Endothelial cell of umbilical vein (primary cell): ENCODE data around the gene MED26. TPM values are rescaled to one million over a fixed set of nuclear protein-coding genes. Genes with fewer than 3 reads are reported as not detected.
A peak's percentile ranks its signal among the peaks of the same experiment; 100 is the strongest.

ENCODE experiments used
- BruUV-seq: library from RNA; stranded (reverse); fragments of 400-500 nt; replicated peaks from 2 replicates; lab custom pipeline; 2021; lab: Mats Ljungman, UMichigan
- CTCF ChIA-PET: fragments of 300-600, 350-600 bp; sonication (Branson Sonifier 250); formaldehyde crosslinking; loops from one replicate; lab custom pipeline; 2021; ENCODE audit warnings: antibody characterized with exemption, inconsistent platforms; lab: Charles Lee
- POLR2A ChIA-PET: fragments of 300-600, 350-600 bp; sonication (Branson Sonifier 250); formaldehyde crosslinking; loops from one replicate; lab custom pipeline; 2021; ENCODE audit warnings: antibody characterized with exemption, inconsistent platforms; lab: Charles Lee
- DNase-seq: peaks from one replicate; pipeline ENCODE4 v3.0.0-alpha.2; 2011; ENCODE audit warnings: low read depth, low spot score
- FAIRE-seq: peaks from 2 replicates; lab custom pipeline; 2011; peaks lifted over from hg19 to GRCh38; lab: Jason Lieb, UNC
- H2AFZ ChIP-seq: 2 replicates; pipeline ENCODE4 v1.6.0; 2012; ENCODE audit warnings: low read depth, low read length, control low read depth, inconsistent platforms
- H3K27ac ChIP-seq: 2 replicates; pipeline ENCODE4 v1.5.1; 2011; ENCODE audit warnings: low read depth, mild to moderate bottlenecking, control low read depth, low read length, moderate library complexity; ENCODE audit not compliant: insufficient read depth
- H3K27me3 ChIP-seq, 2 experiments: 2 replicates each; pipeline versions ENCODE4 v1.6.0 to v1.6.1; 2011; ENCODE audit warnings: low read length in 2 of 2, mixed read lengths in 1 of 2; ENCODE audit not compliant: control insufficient read depth in 2 of 2, insufficient read depth in 2 of 2
- H3K36me3 ChIP-seq, 2 experiments: 2 replicates in 1 of 2; 3 replicates in 1 of 2; pipeline ENCODE4 v1.5.1; 2011; ENCODE audit warnings: low read length in 2 of 2, mild to moderate bottlenecking in 1 of 2, moderate library complexity in 1 of 2; ENCODE audit not compliant: control insufficient read depth in 2 of 2, insufficient read depth in 2 of 2; ENCODE audit errors: extremely low read depth in 1 of 2
- H3K4me1 ChIP-seq: 3 replicates; pipeline ENCODE4 v1.5.1; 2011; ENCODE audit warnings: mild to moderate bottlenecking, low read length; ENCODE audit not compliant: control insufficient read depth, insufficient read depth; ENCODE audit errors: extremely low read depth
- H3K4me2 ChIP-seq: 2 replicates; pipeline ENCODE4 v1.6.1; 2011; ENCODE audit warnings: low read length, control low read depth, mixed read lengths; ENCODE audit not compliant: insufficient read depth
- H3K4me3 ChIP-seq, 3 experiments: fragments of 200-600 bp in 1 of 3; sonication (generic), shearing (Covaris generic) in 1 of 3; replicated peaks in 1 of 3; 2 replicates each; pipeline ENCODE4 v1.5.1; 2011 to 2016; ENCODE audit warnings: control low read depth in 3 of 3, low read length in 3 of 3, mild to moderate bottlenecking in 2 of 3, inconsistent platforms in 1 of 3, low read depth in 1 of 3, moderate library complexity in 1 of 3; ENCODE audit not compliant: insufficient read depth in 1 of 3
- H3K79me2 ChIP-seq: 2 replicates; pipeline ENCODE4 v1.6.0; 2012; ENCODE audit warnings: low read length, inconsistent platforms; ENCODE audit not compliant: control insufficient read depth, insufficient read depth
- H3K9ac ChIP-seq: replicated peaks from 2 replicates; pipeline ENCODE3; 2011; ENCODE audit warnings: low read length, control low read depth; ENCODE audit not compliant: insufficient read depth; ENCODE audit errors: extremely low read depth
- H3K9me1 ChIP-seq: replicated peaks from 3 replicates; pipeline ENCODE4 v1.6.0; 2011; ENCODE audit warnings: mild to moderate bottlenecking, low read length; ENCODE audit not compliant: control insufficient read depth, insufficient read depth; ENCODE audit errors: extremely low read depth
- H3K9me3 ChIP-seq: replicated peaks from 2 replicates; pipeline ENCODE4 v1.5.1; 2012; ENCODE audit warnings: low read length, inconsistent platforms; ENCODE audit not compliant: control insufficient read depth, insufficient read depth
- H4K20me1 ChIP-seq: replicated peaks from 2 replicates; pipeline ENCODE3; 2011; ENCODE audit warnings: mild to moderate bottlenecking, low read length; ENCODE audit not compliant: control insufficient read depth, insufficient read depth; ENCODE audit errors: extremely low read depth
- EZH2 ChIP-seq: IDR thresholded peaks from 2 replicates; pipeline ENCODE4 v1.6.1; 2012; ENCODE audit warnings: borderline replicate concordance, low read depth, mild to moderate bottlenecking, moderate library complexity, low read length, inconsistent platforms; ENCODE audit not compliant: severe bottlenecking
- FOS ChIP-seq: IDR thresholded peaks from 2 replicates; pipeline ENCODE4 v1.6.1; 2011; ENCODE audit warnings: mild to moderate bottlenecking, low read length, moderate library complexity, borderline replicate concordance; ENCODE audit not compliant: insufficient read depth
- GATA2 ChIP-seq: IDR thresholded peaks from 2 replicates; pipeline ENCODE4 v1.7.0; 2011; ENCODE audit warnings: low read depth, mild to moderate bottlenecking, moderate library complexity, mixed read lengths, low read length; ENCODE audit not compliant: insufficient read length, insufficient read depth
- JUN ChIP-seq: IDR thresholded peaks from 2 replicates; pipeline ENCODE4 v1.6.1; 2011; ENCODE audit warnings: borderline replicate concordance, low read depth; ENCODE audit not compliant: insufficient read length, insufficient read depth
- MYC ChIP-seq: IDR thresholded peaks from one replicate; pipeline ENCODE4 v1.6.1; 2011; ENCODE audit warnings: mild to moderate bottlenecking, low read depth, low read length
- POLR2A ChIP-seq: IDR thresholded peaks from 2 replicates; pipeline ENCODE4 v1.6.1; 2012; ENCODE audit warnings: low read depth, mild to moderate bottlenecking, control low read depth, low read length
- POLR2AphosphoS5 ChIP-seq: IDR thresholded peaks from 2 replicates; pipeline ENCODE4 v1.6.1; 2012; ENCODE audit warnings: low read depth, mild to moderate bottlenecking, control low read depth, low read length, moderate library complexity; ENCODE audit not compliant: insufficient read depth
- dilution Hi-C: fragments of 300-500 bp; cut with MboI; formaldehyde crosslinking; loops from one replicate; pipeline ENCODE4 v1.15.0; 2019; ENCODE audit warnings: low sequenced_read_pairs; ENCODE audit not compliant: extremely low pct_ligation_motif_present
- intact Hi-C: fragments of 100-400 bp; cut with micrococcal nuclease; formaldehyde crosslinking; loops from one replicate; pipeline ENCODE4 v1.10.0; 2022
- polyA plus RNA-seq, 4 experiments: library from polyadenylated mRNA; depleted of rRNA in 3 of 4; stranded (reverse) in 3 of 4; unstranded in 1 of 4; fragments of >200 nt; gene quantifications; 2 replicates each; pipeline versions ENCODE4 v1.2.1 to v1.2.3, GENCODE V29; 2011 to 2012; ENCODE audit warnings: missing spikeins in 1 of 4
- total RNA-seq: library from RNA; stranded (reverse); gene quantifications from 2 replicates; pipeline ENCODE4 v1.2.3, GENCODE V29; 2021
- TF ChIP-seq, protein P1 (sequence below): IDR thresholded peaks from 2 replicates; pipeline ENCODE4 v1.6.1; 2011; ENCODE audit not compliant: insufficient read depth, insufficient read length
- TF ChIP-seq, protein P2 (sequence below), 2 donors: IDR thresholded peaks; 1 replicate in 1 of 2; 2 replicates in 1 of 2; pipeline ENCODE4 v1.5.1; 2011; ENCODE audit warnings: low read length in 2 of 2, mild to moderate bottlenecking in 2 of 2, moderate library complexity in 2 of 2, control low read depth in 1 of 2, inconsistent platforms in 1 of 2, low read depth in 1 of 2; ENCODE audit not compliant: insufficient read depth in 1 of 2; ENCODE audit errors: extremely low read depth in 1 of 2

The MED26 gene
- total and polyA plus RNA-seq, 2 donors (not counting 3 experiments of a cell fraction or from before 2014, with no cell fraction given) = 5.6 to 13.4 TPM

DNA sequence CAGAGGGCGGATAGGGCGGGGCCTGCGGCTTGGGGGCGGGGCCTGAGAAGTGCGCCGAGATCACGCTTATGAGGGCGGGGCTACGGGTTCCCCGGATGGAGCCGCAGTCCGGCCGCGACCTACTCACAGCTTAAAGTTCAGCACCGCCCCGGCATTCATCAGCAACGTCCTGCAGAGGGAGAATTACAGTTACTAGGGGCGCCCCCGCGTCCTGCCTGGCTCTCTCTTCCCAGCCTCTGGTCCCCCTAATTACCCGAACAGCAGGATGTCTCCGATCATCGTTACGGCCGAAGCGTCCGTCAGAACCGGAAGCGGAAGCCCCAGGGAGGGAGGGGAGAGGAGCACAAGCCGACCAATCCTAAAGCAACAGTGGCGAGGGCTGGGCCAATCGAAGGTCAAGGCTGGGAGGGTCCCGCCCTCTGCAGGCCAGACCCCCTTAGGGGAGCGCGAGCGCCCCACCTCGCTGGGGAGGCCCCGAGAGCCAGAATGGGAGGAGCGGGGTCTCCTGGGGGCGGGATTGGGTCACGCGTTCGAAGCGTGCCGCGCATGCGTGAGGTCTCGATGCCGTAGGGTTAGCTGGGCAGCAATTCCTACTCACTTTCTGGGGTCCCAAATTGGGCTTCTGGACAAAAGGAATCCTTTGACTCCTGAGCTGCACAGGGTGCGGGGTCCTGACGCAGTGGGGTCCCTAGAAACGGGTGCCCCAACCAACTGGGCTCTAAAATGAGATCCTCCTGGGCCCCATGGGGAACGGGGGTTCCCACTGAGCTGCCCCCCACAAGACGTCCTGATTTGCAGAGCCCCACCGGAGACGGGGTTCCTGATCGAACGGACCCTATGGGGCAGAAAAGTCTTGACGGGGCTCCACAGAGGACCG lies 32.1 kb upstream of the MED26 start, which contains the start of gene SMIM7:
Gene SMIM7 (minus strand): TSS at position 313 of the 877 bp plus-strand sequence. CDS start 34 bp downstream, at position 279.
- peak within 1 kb of the TSS; percentile 55 to 73 (median 67) for H3K4me3 ChIP-seq
- H3K4me2 ChIP-seq = peak within 1 kb of the TSS; percentile 87
- peaks cover 27% of the 10 kb centered on the region for H3K79me2 ChIP-seq
- peaks cover 2% of the 10 kb centered on the region for H4K20me1 ChIP-seq
- DNase-seq (peak; percentile 99), FAIRE-seq (peak; percentile 100)
- no TSS peak for BruUV-seq
- peak within 1 kb of the TSS; percentile 89 for H2AFZ ChIP-seq
- POLR2A ChIA-PET = interaction anchor here (1.3 to 1.9 kb wide), 2 partner anchors 33 to 164 kb away, joined by 5 to 8 read pairs; partner anchors contain the start of genes C19orf44, CALR3 and MED26
- intact Hi-C loops (loop anchor here (1.0 kb wide), 1 partner anchor 32 kb away; the partner anchor contains the start of gene MED26), dilution Hi-C loops (no loop called here)
- CTCF ChIA-PET = interaction anchor here (1.0 to 2.6 kb wide), 4 partner anchors 11 to 55 kb away, joined by 3 to 8 read pairs (median 4); no protein-coding TSS in a partner anchor
- peaks cover 16% of the 10 kb centered on the region for H3K4me1 ChIP-seq
- H3K27me3 ChIP-seq = no peaks in the 10 kb centered on the region
- peak; percentile 80 for TF ChIP-seq POLR2AphosphoS5
- no peak for TF ChIP-seq JUN
- TF ChIP-seq, protein P1, sequence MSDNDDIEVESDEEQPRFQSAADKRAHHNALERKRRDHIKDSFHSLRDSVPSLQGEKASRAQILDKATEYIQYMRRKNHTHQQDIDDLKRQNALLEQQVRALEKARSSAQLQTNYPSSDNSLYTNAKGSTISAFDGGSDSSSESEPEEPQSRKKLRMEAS = peak; percentile 70
- TF ChIP-seq MYC = no peak
- peak; percentile 92 for TF ChIP-seq POLR2A
- TF ChIP-seq GATA2 = no peak
- TF ChIP-seq, protein P2, sequence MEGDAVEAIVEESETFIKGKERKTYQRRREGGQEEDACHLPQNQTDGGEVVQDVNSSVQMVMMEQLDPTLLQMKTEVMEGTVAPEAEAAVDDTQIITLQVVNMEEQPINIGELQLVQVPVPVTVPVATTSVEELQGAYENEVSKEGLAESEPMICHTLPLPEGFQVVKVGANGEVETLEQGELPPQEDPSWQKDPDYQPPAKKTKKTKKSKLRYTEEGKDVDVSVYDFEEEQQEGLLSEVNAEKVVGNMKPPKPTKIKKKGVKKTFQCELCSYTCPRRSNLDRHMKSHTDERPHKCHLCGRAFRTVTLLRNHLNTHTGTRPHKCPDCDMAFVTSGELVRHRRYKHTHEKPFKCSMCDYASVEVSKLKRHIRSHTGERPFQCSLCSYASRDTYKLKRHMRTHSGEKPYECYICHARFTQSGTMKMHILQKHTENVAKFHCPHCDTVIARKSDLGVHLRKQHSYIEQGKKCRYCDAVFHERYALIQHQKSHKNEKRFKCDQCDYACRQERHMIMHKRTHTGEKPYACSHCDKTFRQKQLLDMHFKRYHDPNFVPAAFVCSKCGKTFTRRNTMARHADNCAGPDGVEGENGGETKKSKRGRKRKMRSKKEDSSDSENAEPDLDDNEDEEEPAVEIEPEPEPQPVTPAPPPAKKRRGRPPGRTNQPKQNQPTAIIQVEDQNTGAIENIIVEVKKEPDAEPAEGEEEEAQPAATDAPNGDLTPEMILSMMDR (IDR thresholded peaks at IDR 0.05; ENCODE audit: extremely low read depth in 1 of 2, insufficient read depth in 1 of 2, low read depth in 1 of 2, low read length in 2 of 2) = no peak
- TF ChIP-seq EZH2 = no peak
- TF ChIP-seq FOS = no peak
- H3K9me1 ChIP-seq = no peaks in the 10 kb centered on the region
- peaks cover 0 to 8% of the 10 kb centered on the region in 2 experiments for H3K36me3 ChIP-seq
- H3K9me3 ChIP-seq = no peaks in the 10 kb centered on the region
- peak within 1 kb of the TSS; percentile 71 for H3K9ac ChIP-seq
- H3K27ac ChIP-seq = peak within 1 kb of the TSS; percentile 70
